SH-SY5Y (cell line): Measurements from ENCODE around the gene PPP3CA.
A peak's percentile ranks its signal among the peaks of the same experiment; 100 is the strongest.

ENCODE experiments used
- GATA2 ChIP-seq: IDR thresholded peaks from 2 replicates; pipeline ENCODE4 v1.6.1; 2011; ENCODE audit warnings: mild to moderate bottlenecking, low read depth, low read length
- GATA3 ChIP-seq: IDR thresholded peaks from 2 replicates; pipeline ENCODE4 v1.6.1; 2011; ENCODE audit warnings: low read depth, mild to moderate bottlenecking, low read length, moderate library complexity

The PPP3CA gene

GRCh38 chr4:101198682-101199339 is 148.5 kb downstream of the PPP3CA start:
- TF ChIP-seq GATA3: no peak

GRCh38 chr4:101197350-101197749 is 150.0 kb downstream of the PPP3CA start:
- TF ChIP-seq GATA2: no peak
- TF ChIP-seq GATA3: no peak

- TF ChIP-seq GATA2 (no peak), GATA3 (no peak)
These were observed 155.1 kb downstream of the PPP3CA start for GRCh38 chr4:101192244-101192643.

GRCh38 chr4:101191302-101192098 is 155.8 kb downstream of the PPP3CA start:
- TF ChIP-seq GATA3: no peak
- peak; percentile 43; the same call in 1 of the 2 replicates for TF ChIP-seq GATA2

- no peak for TF ChIP-seq GATA3
These were observed 156.6 kb downstream of the PPP3CA start for GRCh38 chr4:101190751-101191150.

- TF ChIP-seq GATA2 (no peak), GATA3 (no peak)
These were observed 158.4 kb downstream of the PPP3CA start for GRCh38 chr4:101188906-101189305.

- TF ChIP-seq GATA2 (no peak), GATA3 (no peak)
These were observed 159.5 kb downstream of the PPP3CA start for GRCh38 chr4:101187841-101188240.

- TF ChIP-seq GATA2 (no peak), GATA3 (no peak)
These were observed 160.7 kb downstream of the PPP3CA start for GRCh38 chr4:101186567-101187184.

GRCh38 chr4:101184668-101185067 is 162.7 kb downstream of the PPP3CA start:
- TF ChIP-seq GATA2 (no peak), GATA3 (no peak)

- no peak for TF ChIP-seq GATA2
These were observed 163.5 kb downstream of the PPP3CA start for GRCh38 chr4:101183666-101184373.

GRCh38 chr4:101183221-101183620 is 164.1 kb downstream of the PPP3CA start:
- TF ChIP-seq GATA3: no peak

GRCh38 chr4:101178731-101179130 is 168.6 kb downstream of the PPP3CA start:
- TF ChIP-seq GATA2: no peak

GRCh38 chr4:101177154-101177553 is 170.2 kb downstream of the PPP3CA start:
- no peak for TF ChIP-seq GATA2
- no peak for TF ChIP-seq GATA3

GRCh38 chr4:101175896-101176676 is 171.2 kb downstream of the PPP3CA start:
- no peak for TF ChIP-seq GATA2
- TF ChIP-seq GATA3: no peak
